ENCODE data around the gene IRGC.

Gene IRGC

GRCh38 chr19:43752287-43752875 lies 36.5 kb downstream of the IRGC start:
- no peak for DNase-seq (ENCODE audit: extremely low spot score)
- no peak for TF ChIP-seq SUZ12 (IDR thresholded peaks at IDR 0.05)
- no peak for TF ChIP-seq PKNOX1 (IDR thresholded peaks at IDR 0.05)
- no peak for TF ChIP-seq FOXM1 (IDR thresholded peaks at IDR 0.05; ENCODE audit: borderline replicate concordance)
- CTCF ChIA-PET = no interaction called here
- POLR2A ChIA-PET = no interaction called here

- TF ChIP-seq HDGF (IDR thresholded peaks at IDR 0.05; ENCODE audit: borderline replicate concordance) (no peak), NFRKB (IDR thresholded peaks at IDR 0.05) (no peak), BHLHE40 (IDR thresholded peaks at IDR 0.05; ENCODE audit: borderline replicate concordance) (no peak)
- no peak for DNase-seq (ENCODE audit: extremely low spot score)
- ChIA-PET CTCF (no interaction called here), POLR2A (interaction anchor here (1.0 to 3.2 kb wide), 7 partner anchors 8 to 197 kb away, joined by 3 to 45 read pairs (median 6); partner anchors contain the start of genes ZNF221 and ZNF283)
These were observed 38.3 kb downstream of the IRGC start for GRCh38 chr19:43754253-43754502.

GRCh38 chr19:43754503-43755255 lies 38.8 kb downstream of the IRGC start, which contains the start of gene SMG9:
SMG9 (minus strand) TSS chr19:43754962; CDS start chr19:43750741, 4,221 bp downstream.
- ChIA-PET POLR2A (interaction anchor here (0.8 to 3.2 kb wide), 10 partner anchors 9 to 196 kb away, joined by 3 to 45 read pairs (median 6); partner anchors contain the start of genes ZNF221 and ZNF283), CTCF (no interaction called here)
- DNase-seq (ENCODE audit: extremely low spot score) = peak; percentile 98
- TF ChIP-seq FOXM1 (IDR thresholded peaks at IDR 0.05; ENCODE audit: borderline replicate concordance) (peak; percentile 47; the same call in 1 of the 2 replicates), LEF1 (IDR thresholded peaks at IDR 0.05; ENCODE audit: borderline replicate concordance) (no peak)

GRCh38 chr19:43755256-43755801 lies 39.5 kb downstream of the IRGC start:
- peak; percentile 79 for DNase-seq (ENCODE audit: extremely low spot score)
- POLR2A ChIA-PET = interaction anchor here (0.7 to 3.2 kb wide), 11 partner anchors 10 to 251 kb away, joined by 3 to 45 read pairs (median 6); partner anchors contain the start of genes PHLDB3, ZNF221 and ZNF283
- TF ChIP-seq L3MBTL2 (conservative IDR thresholded peaks at IDR 0.05) = peak; percentile 98
- 0 out of 2 replicates have a peak, but pooled peaks have one; percentile 30 for TF ChIP-seq NFRKB (IDR thresholded peaks at IDR 0.05)
- TF ChIP-seq FOXA1 (IDR thresholded peaks at IDR 0.05) = no peak
- CTCF ChIA-PET = interaction anchor here (1.0 to 1.5 kb wide), 2 partner anchors 10 to 93 kb away, joined by 4 to 6 read pairs; no protein-coding TSS in a partner anchor

- CTCF ChIA-PET = no interaction called here
- TF ChIP-seq FOXA1 (IDR thresholded peaks at IDR 0.05) (no peak), ZNF384 (IDR thresholded peaks at IDR 0.05) (no peak), NFRKB (IDR thresholded peaks at IDR 0.05) (no peak), TARDBP (IDR thresholded peaks at IDR 0.05) (no peak), SP1 (IDR thresholded peaks at IDR 0.05) (no peak), SUZ12 (IDR thresholded peaks at IDR 0.05) (no peak), HDGF (IDR thresholded peaks at IDR 0.05; ENCODE audit: borderline replicate concordance) (no peak), FOXM1 (IDR thresholded peaks at IDR 0.05; ENCODE audit: borderline replicate concordance) (no peak), BHLHE40 (IDR thresholded peaks at IDR 0.05; ENCODE audit: borderline replicate concordance) (no peak), LEF1 (IDR thresholded peaks at IDR 0.05; ENCODE audit: borderline replicate concordance) (no peak), ELF4 (IDR thresholded peaks at IDR 0.05) (no peak), CTBP1 (IDR thresholded peaks at IDR 0.05; ENCODE audit: borderline replicate concordance) (no peak), PKNOX1 (IDR thresholded peaks at IDR 0.05) (no peak)
- no peak for DNase-seq (ENCODE audit: extremely low spot score)
- POLR2A ChIA-PET = no interaction called here
These were observed 43.6 kb downstream of the IRGC start for GRCh38 chr19:43759515-43759914.

GRCh38 chr19:43760941-43761340 lies 45.1 kb downstream of the IRGC start:
- POLR2A ChIA-PET = no interaction called here
- TF ChIP-seq L3MBTL2 (conservative IDR thresholded peaks at IDR 0.05) = no peak
- no peak for TF ChIP-seq TARDBP (IDR thresholded peaks at IDR 0.05)
- TF ChIP-seq FOXK2 (IDR thresholded peaks at IDR 0.05) = no peak
- TF ChIP-seq SUZ12 (IDR thresholded peaks at IDR 0.05) = no peak
- no peak for TF ChIP-seq FOXA1 (IDR thresholded peaks at IDR 0.05)
- no peak for TF ChIP-seq FOXM1 (IDR thresholded peaks at IDR 0.05; ENCODE audit: borderline replicate concordance)
- TF ChIP-seq CTBP1 (IDR thresholded peaks at IDR 0.05; ENCODE audit: borderline replicate concordance) = no peak
- TF ChIP-seq ZNF384 (IDR thresholded peaks at IDR 0.05) = no peak
- TF ChIP-seq NFRKB (IDR thresholded peaks at IDR 0.05) = no peak
- TF ChIP-seq SP1 (IDR thresholded peaks at IDR 0.05) = no peak
- TF ChIP-seq BHLHE40 (IDR thresholded peaks at IDR 0.05; ENCODE audit: borderline replicate concordance) = no peak
- TF ChIP-seq ELF4 (IDR thresholded peaks at IDR 0.05) = no peak
- TF ChIP-seq LEF1 (IDR thresholded peaks at IDR 0.05; ENCODE audit: borderline replicate concordance) = no peak
- TF ChIP-seq HDGF (IDR thresholded peaks at IDR 0.05; ENCODE audit: borderline replicate concordance) = no peak
- TF ChIP-seq PKNOX1 (IDR thresholded peaks at IDR 0.05) = no peak
- no peak for TF ChIP-seq ARNT (IDR thresholded peaks at IDR 0.05)
- no peak for DNase-seq (ENCODE audit: extremely low spot score)
- CTCF ChIA-PET = no interaction called here
